ENCODE results near the gene ZNF134. TPM values are rescaled to one million over a fixed set of nuclear protein-coding genes. Genes with fewer than 3 reads are reported as not detected.
A peak's percentile ranks its signal among the peaks of the same experiment; 100 is the strongest.

The ZNF134 gene
- total and polyA plus RNA-seq, 11 donors, result 5.3 to 15.8 (median 13.8) TPM

DNA sequence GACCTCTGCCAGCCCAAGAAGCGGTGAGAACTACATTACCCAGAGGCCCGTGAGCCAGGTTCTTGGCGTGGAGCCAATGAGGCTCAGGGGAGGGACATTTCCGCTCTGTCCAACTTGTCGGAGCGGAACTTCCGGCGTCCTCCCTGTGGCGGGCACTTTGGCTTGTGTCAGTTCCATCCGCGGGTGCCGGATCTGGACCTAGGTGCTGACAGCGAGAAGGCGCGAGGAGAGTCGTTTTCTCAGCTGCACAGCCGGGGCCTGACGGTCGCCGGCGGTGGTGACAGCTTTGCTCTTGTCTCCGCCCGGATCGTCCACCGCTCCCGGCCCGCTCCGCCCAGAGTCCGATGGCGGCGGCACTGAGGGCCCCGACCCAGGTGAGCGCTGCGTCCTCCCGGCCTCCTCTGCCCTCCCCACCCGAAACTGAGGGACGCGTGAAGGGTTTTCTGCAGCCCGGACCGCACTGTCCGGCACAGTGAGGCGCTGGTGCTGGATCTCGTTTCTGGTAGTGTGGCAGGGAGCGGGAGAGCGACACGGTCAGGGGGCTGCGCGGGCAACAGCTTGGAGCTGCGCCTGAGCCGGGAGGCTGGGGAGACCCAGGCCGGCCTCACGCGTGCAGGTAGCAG, 14.2 kb upstream of the ZNF134 start, which contains the start of gene ZNF530:
TSS of gene ZNF530 (plus strand) at position 125 of the 623 bp plus-strand sequence. CDS start 4,461 bp downstream, outside the sequence.
- Histone ChIP-seq H3K4me3 (peak within 1 kb of the TSS; percentile 68 to 99 (median 82)), H3K36me3 (peaks cover 0 to 14% (median 6%) of the 10 kb centered on the region in 9 donors), H3K9me3 (peaks cover 0 to 49% (median 3%) of the 10 kb centered on the region in 12 donors), H3K27me3 (no peaks in the 10 kb centered on the region), H3K27ac (peak within 1 kb of the TSS in 11 of 12 donors; percentile 22 to 80 (median 68)), H3K4me1 (peaks cover 4 to 19% (median 9%) of the 10 kb centered on the region in 12 donors)
- intact Hi-C loops (cut with DNase I), result loop anchor here in 2 of 10 donors (2.0 kb wide), 1 partner anchor 15 kb away; the partner anchor contains the start of gene ZIK1 (in 2 of the 2)
- peak in 1 of 2 donors; percentile 5 for TF ChIP-seq POLR2A (IDR thresholded peaks at IDR 0.05)
- TF ChIP-seq CTCF (IDR thresholded peaks at IDR 0.05), result peak in 1 of 12 donors; percentile 21
- ATAC-seq (peak; percentile 99 to 100 (median 99)), DNase-seq (peak; percentile 96 to 98 (median 97))
- WGBS, 4 donors, result 1 to 2% (median 1%) methylated on average over 16 to 53 of the region's 53 CpGs

DNA sequence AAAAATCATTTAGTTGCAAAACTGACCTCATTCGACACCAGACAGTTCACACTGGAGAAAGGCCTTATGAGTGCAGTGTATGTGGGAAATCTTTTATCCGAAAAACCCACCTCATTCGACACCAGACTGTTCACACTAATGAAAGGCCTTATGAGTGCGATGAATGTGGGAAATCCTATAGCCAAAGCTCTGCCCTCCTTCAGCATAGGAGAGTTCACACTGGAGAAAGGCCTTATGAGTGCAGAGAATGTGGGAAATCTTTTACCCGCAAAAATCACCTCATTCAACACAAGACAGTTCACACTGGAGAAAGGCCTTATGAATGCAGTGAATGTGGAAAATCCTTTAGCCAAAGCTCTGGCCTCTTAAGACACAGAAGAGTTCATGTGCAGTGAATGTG, 7.1 kb upstream of the ZNF134 start:
- intact Hi-C loops (cut with DNase I), result no loop called here
- H3K4me1 ChIP-seq, result no peaks in the 10 kb centered on the region
- no peak overlapping the region for H3K4me3 ChIP-seq
- DNase-seq, result no peak
- no peak overlapping the region for H3K27ac ChIP-seq
- H3K36me3 ChIP-seq, result peaks cover 0 to 42% (median 27%) of the 10 kb centered on the region in 9 donors
- H3K9me3 ChIP-seq, result peaks cover 0 to 90% (median 24%) of the 10 kb centered on the region in 12 donors
- no peaks in the 10 kb centered on the region for H3K27me3 ChIP-seq
- no peak for TF ChIP-seq CTCF (IDR thresholded peaks at IDR 0.05)
- no peak for TF ChIP-seq POLR2A (IDR thresholded peaks at IDR 0.05)
- 92 to 99% (median 96%) methylated on average over 5 of the region's 5 CpGs for WGBS, 4 donors
- ATAC-seq, result no peak

- no peak overlapping the region for H3K4me3 ChIP-seq
- WGBS, 4 donors, result 53 to 68% (median 63%) methylated on average over 4 of the region's 4 CpGs
- no peak for TF ChIP-seq POLR2A (IDR thresholded peaks at IDR 0.05)
- no peak for TF ChIP-seq CTCF (IDR thresholded peaks at IDR 0.05)
- ATAC-seq (no peak), DNase-seq (no peak)
- peaks cover 0 to 69% (median 24%) of the 10 kb centered on the region in 12 donors for H3K9me3 ChIP-seq
- intact Hi-C loops (cut with DNase I), result no loop called here
- no peak overlapping the region for H3K27ac ChIP-seq
- H3K27me3 ChIP-seq, result no peaks in the 10 kb centered on the region
- H3K36me3 ChIP-seq, result peaks cover 0 to 30% (median 14%) of the 10 kb centered on the region in 9 donors
- H3K4me1 ChIP-seq, result peaks cover 0 to 20% (median 11%) of the 10 kb centered on the region in 12 donors
Measured at GRCh38 chr19:57611113-57611512, 2.9 kb upstream of the ZNF134 start.

- no peak for ATAC-seq
- DNase-seq, result no peak
- 81 to 99% (median 98%) methylated on average over 3 of the region's 3 CpGs for WGBS, 4 donors
- Histone ChIP-seq H3K27me3 (no peaks in the 10 kb centered on the region), H3K4me1 (peaks cover 0 to 41% (median 15%) of the 10 kb centered on the region in 12 donors), H3K27ac (no peak overlapping the region), H3K36me3 (peaks cover 0 to 52% (median 39%) of the 10 kb centered on the region in 9 donors), H3K9me3 (peaks cover 0 to 72% (median 50%) of the 10 kb centered on the region in 12 donors), H3K4me3 (peak overlapping the region in 9 of 12 donors; percentile 87 to 100 (median 98))
- intact Hi-C loops (cut with DNase I), result loop anchor here in 2 of 10 donors (2.0 to 5.0 kb wide), 2 partner anchors 17 to 72 kb away; partner anchors contain the start of gene ZNF211 (in 1 of the 2)
- TF ChIP-seq POLR2A (IDR thresholded peaks at IDR 0.05) (no peak), CTCF (IDR thresholded peaks at IDR 0.05) (no peak)
Measured at GRCh38 chr19:57615346-57615745, 1.3 kb downstream of the ZNF134 start.
